Mesothelial cell of epicardium (in vitro differentiated cells): ENCODE data around the gene ARPP19. TPM values are rescaled to one million over a fixed set of nuclear protein-coding genes. Genes with fewer than 3 reads are reported as not detected.

Experiments used
- DNase-seq, 2 experiments: peaks; one replicate each; pipeline ENCODE4 v3.0.0; 2021; ENCODE audit warnings: low spot score in 2 of 2; ENCODE audit not compliant: unreplicated experiment in 2 of 2
- H3K27ac Mint-ChIP-seq: 2 replicates; pipeline ENCODE4 v1.8.0; 2021; ENCODE audit warnings: mixed read lengths
- H3K27me3 Mint-ChIP-seq: 2 replicates; pipeline ENCODE4 v1.8.0; 2021; ENCODE audit warnings: low read depth, mixed read lengths
- H3K36me3 Mint-ChIP-seq: 2 replicates; pipeline ENCODE4 v1.8.0; 2021; ENCODE audit warnings: mixed read lengths
- H3K4me1 Mint-ChIP-seq: 2 replicates; pipeline ENCODE4 v1.8.0; 2021; ENCODE audit warnings: mixed read lengths
- H3K4me3 Mint-ChIP-seq: 2 replicates; pipeline ENCODE4 v1.8.0; 2021; ENCODE audit warnings: mild to moderate bottlenecking, moderate library complexity, mixed read lengths
- H3K9me3 Mint-ChIP-seq: 2 replicates; pipeline ENCODE4 v1.8.0; 2021; ENCODE audit warnings: mixed read lengths
- CTCF ChIP-seq: fragments of 200-600 bp; sonication (generic); IDR thresholded peaks from one replicate; pipeline ENCODE4 v1.5.0; 2021; ENCODE audit warnings: antibody characterized with exemption; ENCODE audit not compliant: unreplicated experiment
- total RNA-seq: library from RNA; stranded (reverse); gene quantifications from 3 replicates; pipeline ENCODE4 v1.2.1, GENCODE V29; 2021

Gene ARPP19
- 144 to 152 TPM (median 146 TPM) in 3 replicates for total RNA-seq

GRCh38 chr15:52568601-52569585 is at the start of gene ARPP19:
Gene ARPP19 (minus strand): TSS chr15:52569030. CDS start chr15:52568892, 138 bp downstream.
- H3K36me3 Mint-ChIP-seq: no peaks in the 10 kb centered on the region
- H3K27ac Mint-ChIP-seq: peak within 1 kb of the TSS; percentile 99
- peak; percentile 54 to 81 for DNase-seq
- TF ChIP-seq CTCF: no peak
- peaks cover 19% of the 10 kb centered on the region for H3K4me1 Mint-ChIP-seq
- peak within 1 kb of the TSS; percentile 89 for H3K4me3 Mint-ChIP-seq
- H3K27me3 Mint-ChIP-seq: peaks cover 2% of the 10 kb centered on the region
- H3K9me3 Mint-ChIP-seq: peaks cover 7% of the 10 kb centered on the region

- Mint-ChIP-seq H3K4me3 (no peak overlapping the region), H3K36me3 (peaks cover 20% of the 10 kb centered on the region), H3K27me3 (no peaks in the 10 kb centered on the region), H3K27ac (no peak overlapping the region), H3K4me1 (peaks cover 9% of the 10 kb centered on the region), H3K9me3 (no peaks in the 10 kb centered on the region)
- DNase-seq: no peak
- TF ChIP-seq CTCF: no peak
Observed at GRCh38 chr15:52617026-52617425, 48.2 kb upstream of the ARPP19 start.

GRCh38 chr15:52615302-52615701 is 46.5 kb upstream of the ARPP19 start:
- no peaks in the 10 kb centered on the region for H3K9me3 Mint-ChIP-seq
- no peaks in the 10 kb centered on the region for H3K27me3 Mint-ChIP-seq
- TF ChIP-seq CTCF: no peak
- H3K4me3 Mint-ChIP-seq: no peak overlapping the region
- peaks cover 9% of the 10 kb centered on the region for H3K4me1 Mint-ChIP-seq
- peaks cover 24% of the 10 kb centered on the region for H3K36me3 Mint-ChIP-seq
- no peak for DNase-seq
- H3K27ac Mint-ChIP-seq: peak overlapping the region; percentile 63

GRCh38 chr15:52609593-52609992 is 40.8 kb upstream of the ARPP19 start:
- Mint-ChIP-seq H3K9me3 (no peaks in the 10 kb centered on the region), H3K36me3 (peaks cover 32% of the 10 kb centered on the region), H3K4me1 (no peaks in the 10 kb centered on the region), H3K27ac (no peak overlapping the region), H3K27me3 (no peaks in the 10 kb centered on the region), H3K4me3 (no peak overlapping the region)
- TF ChIP-seq CTCF: no peak
- no peak for DNase-seq

GRCh38 chr15:52584414-52584813 is 15.6 kb upstream of the ARPP19 start:
- Mint-ChIP-seq H3K9me3 (no peaks in the 10 kb centered on the region), H3K27me3 (no peaks in the 10 kb centered on the region), H3K27ac (no peak overlapping the region), H3K4me1 (no peaks in the 10 kb centered on the region), H3K4me3 (no peak overlapping the region), H3K36me3 (peaks cover 11% of the 10 kb centered on the region)
- DNase-seq: no peak
- TF ChIP-seq CTCF: no peak
